HepG2 (cell line): ENCODE data around the gene ACBD7. TPM values are rescaled to one million over a fixed set of nuclear protein-coding genes. Genes with fewer than 3 reads are reported as not detected.
A peak's percentile ranks its signal among the peaks of the same experiment; 100 is the strongest.

ENCODE experiments used
- CBX5 ChIP-seq: sonication (generic); formaldehyde crosslinking; IDR thresholded peaks from 2 replicates; pipeline ENCODE4 v1.4.0; 2020; ENCODE audit warnings: missing genetic modification reagents, borderline replicate concordance
- EHMT2 ChIP-seq: fragments of 200-600 bp; sonication (generic); IDR thresholded peaks from 2 replicates; pipeline ENCODE4 v1.7.0; 2017; ENCODE audit warnings: antibody characterized with exemption, low read depth, low read length, borderline replicate concordance
- GTF2F1 ChIP-seq: fragments of 150-350 bp; IDR thresholded peaks from 2 replicates; pipeline ENCODE4 v1.6.1; 2014; ENCODE audit warnings: low read length
- HHEX ChIP-seq: IDR thresholded peaks from 2 replicates; pipeline ENCODE4 v1.6.1; 2016; ENCODE audit warnings: control low read depth
- KMT2A ChIP-seq: sonication (generic); formaldehyde crosslinking; IDR thresholded peaks from 2 replicates; pipeline ENCODE4 v1.4.0; 2020; ENCODE audit warnings: missing genetic modification reagents
- MIXL1 ChIP-seq: IDR thresholded peaks from 2 replicates; pipeline ENCODE4 v1.6.1; 2016
- PCBP1 ChIP-seq: fragments of 200-400 bp; formaldehyde crosslinking; IDR thresholded peaks from 2 replicates; pipeline ENCODE4 v1.6.1; 2017; ENCODE audit warnings: mild to moderate bottlenecking, low read depth, low read length, borderline replicate concordance
- SETDB1 ChIP-seq: sonication (generic); formaldehyde crosslinking; IDR thresholded peaks from 2 replicates; pipeline ENCODE4 v1.5.1; 2020; ENCODE audit warnings: missing genetic modification reagents, mild to moderate bottlenecking, borderline replicate concordance
- SRSF1 ChIP-seq: fragments of 200-400 bp; formaldehyde crosslinking; optimal IDR thresholded peaks from 2 replicates; pipeline ENCODE3; 2017; ENCODE audit warnings: mild to moderate bottlenecking, low read depth, low read length, moderate library complexity
- TEAD2 ChIP-seq: sonication (generic); formaldehyde crosslinking; IDR thresholded peaks from 2 replicates; pipeline ENCODE4 v1.9.0; 2021; ENCODE audit warnings: missing genetic modification reagents
- YY1 ChIP-seq: IDR thresholded peaks from 2 replicates; pipeline ENCODE4 v1.6.1; 2011; ENCODE audit warnings: low read length, low read depth, moderate library complexity, mild to moderate bottlenecking; ENCODE audit not compliant: insufficient read depth, insufficient replicate concordance
- ZMAT3 ChIP-seq: sonication (generic); formaldehyde crosslinking; conservative IDR thresholded peaks from 2 replicates; pipeline ENCODE4 v1.7.0; 2021; ENCODE audit warnings: missing genetic modification reagents
- ZNF350 ChIP-seq: sonication (generic); formaldehyde crosslinking; IDR thresholded peaks from 2 replicates; pipeline ENCODE4 v1.4.0; 2020; ENCODE audit warnings: mild to moderate bottlenecking, low read depth, missing genetic modification reagents, borderline replicate concordance
- ZNF570 ChIP-seq: sonication (generic); formaldehyde crosslinking; IDR thresholded peaks from 2 replicates; pipeline ENCODE4 v1.4.0; 2020; ENCODE audit warnings: mild to moderate bottlenecking, missing genetic modification reagents, borderline replicate concordance
- ZNF629 ChIP-seq: sonication (generic); formaldehyde crosslinking; conservative IDR thresholded peaks from 2 replicates; pipeline ENCODE4 v1.5.0; 2020; ENCODE audit warnings: missing genetic modification reagents
- ZSCAN21 ChIP-seq: sonication (generic); formaldehyde crosslinking; IDR thresholded peaks from 2 replicates; pipeline ENCODE4 v1.8.0; 2022; ENCODE audit warnings: mild to moderate bottlenecking, missing genetic modification reagents, moderate library complexity, borderline replicate concordance
- polyA plus RNA-seq, 8 experiments: library from polyadenylated mRNA; depleted of rRNA in 3 of 8; stranded (reverse) in 7 of 8; unstranded in 1 of 8; fragments of >200 nt; fragmentation: Illumina TruSeq in 4 of 8; extraction: Trizol in 4 of 8; gene quantifications; 2 replicates each; pipeline versions ENCODE4 v1.2.1 to v1.2.3, GENCODE V29; 2011 to 2016; ENCODE audit warnings: low read depth in 4 of 8, missing spikeins in 1 of 8, mixed read lengths in 1 of 8; ENCODE audit not compliant: insufficient read depth in 1 of 8
- total RNA-seq, 5 experiments: library from RNA; depleted of rRNA; stranded (reverse); fragments of >200 nt; fragmentation: Illumina TruSeq; extraction: Trizol; gene quantifications; 2 replicates each; pipeline ENCODE4 v1.2.3, GENCODE V29; 2016; ENCODE audit warnings: low read depth in 1 of 5
- TF ChIP-seq, protein P1 (sequence below), 2 experiments: fragments of 450-650 bp in 1 of 2; sonication (generic) in 1 of 2; formaldehyde crosslinking; IDR thresholded peaks; 2 replicates each; pipeline versions ENCODE4 v1.5.0 to v1.8.0; 2020 to 2022; ENCODE audit warnings: mild to moderate bottlenecking in 1 of 2, missing genetic modification reagents in 1 of 2
- TF ChIP-seq, protein P2 (sequence below): sonication (generic); formaldehyde crosslinking; IDR thresholded peaks from 2 replicates; pipeline ENCODE4 v1.5.0; 2020; ENCODE audit warnings: mild to moderate bottlenecking, missing genetic modification reagents
- TF ChIP-seq, protein P3 (sequence below): sonication (generic); formaldehyde crosslinking; IDR thresholded peaks from 2 replicates; pipeline ENCODE4 v1.4.0; 2020; ENCODE audit warnings: missing genetic modification reagents
- TF ChIP-seq, protein P4 (sequence below): sonication (generic); formaldehyde crosslinking; IDR thresholded peaks from 2 replicates; pipeline ENCODE4 v1.9.0; 2021; ENCODE audit warnings: missing genetic modification reagents, borderline replicate concordance
- TF ChIP-seq, protein P5 (sequence below): sonication (generic); formaldehyde crosslinking; IDR thresholded peaks from 2 replicates; pipeline ENCODE4 v1.8.0; 2022; ENCODE audit warnings: missing genetic modification reagents, mild to moderate bottlenecking, borderline replicate concordance

ACBD7 gene
- total and polyA plus RNA-seq, 2 of the 13 experiments (the other 11 are each of a cell fraction or from before 2014, with no cell fraction given), result 1.4 to 2.6 TPM

DNA sequence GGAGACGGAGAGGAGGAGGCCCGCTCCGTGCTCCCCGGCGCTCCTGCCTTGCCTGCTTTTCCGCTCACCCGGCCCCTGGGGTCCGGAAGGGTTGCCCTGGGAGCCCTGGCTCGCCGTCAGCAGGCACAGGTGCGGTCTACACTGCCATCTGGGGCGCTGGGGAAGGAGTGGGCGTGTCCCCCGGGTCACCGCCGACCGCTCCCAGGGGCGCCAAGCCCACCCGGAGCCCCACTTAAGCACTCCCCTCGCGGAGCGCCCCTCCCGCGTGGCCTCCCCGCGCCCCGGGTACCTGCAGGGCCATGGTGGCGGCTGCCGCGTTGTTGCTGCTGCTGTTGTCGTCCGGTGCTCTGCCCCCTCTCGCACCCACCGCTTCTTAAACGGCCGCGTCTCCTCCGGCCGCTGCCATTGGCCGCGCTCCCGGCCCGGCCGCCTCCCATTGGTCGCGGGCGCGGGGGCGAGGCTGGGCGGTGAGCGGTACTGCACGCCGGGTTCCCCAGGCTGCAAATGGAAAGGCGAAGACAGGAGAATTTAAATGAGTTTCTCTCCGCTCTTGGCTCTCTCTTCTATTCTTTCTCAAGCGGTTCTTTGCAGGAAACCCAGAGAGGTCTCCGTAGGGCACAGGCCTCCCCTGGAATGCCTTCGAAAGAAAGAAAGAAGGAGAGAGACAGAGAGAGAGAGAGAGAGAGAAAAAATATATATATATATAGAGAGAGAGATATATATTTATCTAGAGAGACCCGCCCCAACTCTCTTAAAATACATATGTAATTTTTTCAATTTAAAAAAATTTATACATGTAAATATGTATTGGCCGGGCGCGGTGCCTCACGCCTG, at the start of gene ACBD7 (continued):
- TF ChIP-seq, protein P1, sequence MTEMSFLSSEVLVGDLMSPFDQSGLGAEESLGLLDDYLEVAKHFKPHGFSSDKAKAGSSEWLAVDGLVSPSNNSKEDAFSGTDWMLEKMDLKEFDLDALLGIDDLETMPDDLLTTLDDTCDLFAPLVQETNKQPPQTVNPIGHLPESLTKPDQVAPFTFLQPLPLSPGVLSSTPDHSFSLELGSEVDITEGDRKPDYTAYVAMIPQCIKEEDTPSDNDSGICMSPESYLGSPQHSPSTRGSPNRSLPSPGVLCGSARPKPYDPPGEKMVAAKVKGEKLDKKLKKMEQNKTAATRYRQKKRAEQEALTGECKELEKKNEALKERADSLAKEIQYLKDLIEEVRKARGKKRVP (CRISPR knock-in tag; IDR thresholded peaks at IDR 0.05), result no peak
- TF ChIP-seq, protein P2, sequence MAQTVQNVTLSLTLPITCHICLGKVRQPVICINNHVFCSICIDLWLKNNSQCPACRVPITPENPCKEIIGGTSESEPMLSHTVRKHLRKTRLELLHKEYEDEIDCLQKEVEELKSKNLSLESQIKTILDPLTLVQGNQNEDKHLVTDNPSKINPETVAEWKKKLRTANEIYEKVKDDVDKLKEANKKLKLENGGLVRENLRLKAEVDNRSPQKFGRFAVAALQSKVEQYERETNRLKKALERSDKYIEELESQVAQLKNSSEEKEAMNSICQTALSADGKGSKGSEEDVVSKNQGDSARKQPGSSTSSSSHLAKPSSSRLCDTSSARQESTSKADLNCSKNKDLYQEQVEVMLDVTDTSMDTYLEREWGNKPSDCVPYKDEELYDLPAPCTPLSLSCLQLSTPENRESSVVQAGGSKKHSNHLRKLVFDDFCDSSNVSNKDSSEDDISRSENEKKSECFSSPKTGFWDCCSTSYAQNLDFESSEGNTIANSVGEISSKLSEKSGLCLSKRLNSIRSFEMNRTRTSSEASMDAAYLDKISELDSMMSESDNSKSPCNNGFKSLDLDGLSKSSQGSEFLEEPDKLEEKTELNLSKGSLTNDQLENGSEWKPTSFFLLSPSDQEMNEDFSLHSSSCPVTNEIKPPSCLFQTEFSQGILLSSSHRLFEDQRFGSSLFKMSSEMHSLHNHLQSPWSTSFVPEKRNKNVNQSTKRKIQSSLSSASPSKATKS, result no peak
- TF ChIP-seq YY1 (peak; percentile 32), ZNF570 (CRISPR knock-in tag) (no peak), ZNF350 (CRISPR knock-in tag) (no peak), KMT2A (CRISPR knock-in tag) (0 out of 2 replicates have a peak, but pooled peaks have one; percentile 24), ZMAT3 (0 out of 2 replicates have a peak, but pooled peaks have one; percentile 51), HHEX (no peak), TEAD2 (CRISPR knock-in tag) (no peak), SRSF1 (no peak), EHMT2 (no peak), ZNF629 (CRISPR knock-in tag) (no peak), CBX5 (CRISPR knock-in tag) (no peak), PCBP1 (no peak), GTF2F1 (no peak), SETDB1 (CRISPR knock-in tag) (no peak), ZSCAN21 (peak; percentile 49; the same call in 1 of the 2 replicates), MIXL1 (CRISPR knock-in tag) (no peak)
- TF ChIP-seq, protein P3, sequence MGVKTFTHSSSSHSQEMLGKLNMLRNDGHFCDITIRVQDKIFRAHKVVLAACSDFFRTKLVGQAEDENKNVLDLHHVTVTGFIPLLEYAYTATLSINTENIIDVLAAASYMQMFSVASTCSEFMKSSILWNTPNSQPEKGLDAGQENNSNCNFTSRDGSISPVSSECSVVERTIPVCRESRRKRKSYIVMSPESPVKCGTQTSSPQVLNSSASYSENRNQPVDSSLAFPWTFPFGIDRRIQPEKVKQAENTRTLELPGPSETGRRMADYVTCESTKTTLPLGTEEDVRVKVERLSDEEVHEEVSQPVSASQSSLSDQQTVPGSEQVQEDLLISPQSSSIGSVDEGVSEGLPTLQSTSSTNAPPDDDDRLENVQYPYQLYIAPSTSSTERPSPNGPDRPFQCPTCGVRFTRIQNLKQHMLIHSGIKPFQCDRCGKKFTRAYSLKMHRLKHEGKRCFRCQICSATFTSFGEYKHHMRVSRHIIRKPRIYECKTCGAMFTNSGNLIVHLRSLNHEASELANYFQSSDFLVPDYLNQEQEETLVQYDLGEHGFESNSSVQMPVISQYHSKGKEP, result no peak
- TF ChIP-seq, protein P4, sequence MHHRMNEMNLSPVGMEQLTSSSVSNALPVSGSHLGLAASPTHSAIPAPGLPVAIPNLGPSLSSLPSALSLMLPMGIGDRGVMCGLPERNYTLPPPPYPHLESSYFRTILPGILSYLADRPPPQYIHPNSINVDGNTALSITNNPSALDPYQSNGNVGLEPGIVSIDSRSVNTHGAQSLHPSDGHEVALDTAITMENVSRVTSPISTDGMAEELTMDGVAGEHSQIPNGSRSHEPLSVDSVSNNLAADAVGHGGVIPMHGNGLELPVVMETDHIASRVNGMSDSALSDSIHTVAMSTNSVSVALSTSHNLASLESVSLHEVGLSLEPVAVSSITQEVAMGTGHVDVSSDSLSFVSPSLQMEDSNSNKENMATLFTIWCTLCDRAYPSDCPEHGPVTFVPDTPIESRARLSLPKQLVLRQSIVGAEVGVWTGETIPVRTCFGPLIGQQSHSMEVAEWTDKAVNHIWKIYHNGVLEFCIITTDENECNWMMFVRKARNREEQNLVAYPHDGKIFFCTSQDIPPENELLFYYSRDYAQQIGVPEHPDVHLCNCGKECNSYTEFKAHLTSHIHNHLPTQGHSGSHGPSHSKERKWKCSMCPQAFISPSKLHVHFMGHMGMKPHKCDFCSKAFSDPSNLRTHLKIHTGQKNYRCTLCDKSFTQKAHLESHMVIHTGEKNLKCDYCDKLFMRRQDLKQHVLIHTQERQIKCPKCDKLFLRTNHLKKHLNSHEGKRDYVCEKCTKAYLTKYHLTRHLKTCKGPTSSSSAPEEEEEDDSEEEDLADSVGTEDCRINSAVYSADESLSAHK (CRISPR knock-in tag), result no peak
- TF ChIP-seq, protein P5, sequence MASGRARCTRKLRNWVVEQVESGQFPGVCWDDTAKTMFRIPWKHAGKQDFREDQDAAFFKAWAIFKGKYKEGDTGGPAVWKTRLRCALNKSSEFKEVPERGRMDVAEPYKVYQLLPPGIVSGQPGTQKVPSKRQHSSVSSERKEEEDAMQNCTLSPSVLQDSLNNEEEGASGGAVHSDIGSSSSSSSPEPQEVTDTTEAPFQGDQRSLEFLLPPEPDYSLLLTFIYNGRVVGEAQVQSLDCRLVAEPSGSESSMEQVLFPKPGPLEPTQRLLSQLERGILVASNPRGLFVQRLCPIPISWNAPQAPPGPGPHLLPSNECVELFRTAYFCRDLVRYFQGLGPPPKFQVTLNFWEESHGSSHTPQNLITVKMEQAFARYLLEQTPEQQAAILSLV (CRISPR knock-in tag), result no peak
